Adipose tissue (tissue), 3 donors: ENCODE results near the gene BLM. TPM values are rescaled to one million over a fixed set of nuclear protein-coding genes. Genes with fewer than 3 reads are reported as not detected.
"Not testable (repeated sequence)": the region's sequence is repeated elsewhere in the genome, so short reads cannot be mapped to it uniquely, and the experiment has no call there.

Experiments used
- H3K27ac ChIP-seq: one replicate; pipeline ENCODE4 v1.5.1; 2013; ENCODE audit warnings: low read depth, low read length
- WGBS, 3 donors: extraction: QIAGEN DNeasy Blood & Tissue Kit; methylation state at CpG; one replicate each; pipeline ENCODE4 v1.1.7; 2013; 5-methylcytosine and 5-hydroxymethylcytosine counted together
- polyA plus RNA-seq, 3 donors: library from polyadenylated mRNA; stranded (reverse); fragments of 200-250 nt; gene quantifications; one replicate each; pipeline ENCODE4 v1.2.3, GENCODE V29; 2013
- donor health status: healthy with polysubstance abuse.
- donor health status: Bipolar disorder and iron deficiency.
- donor health status: healthy.

Gene BLM
- polyA plus RNA-seq, 3 donors: 0.62 to 5.2 (median 0.97) TPM

DNA sequence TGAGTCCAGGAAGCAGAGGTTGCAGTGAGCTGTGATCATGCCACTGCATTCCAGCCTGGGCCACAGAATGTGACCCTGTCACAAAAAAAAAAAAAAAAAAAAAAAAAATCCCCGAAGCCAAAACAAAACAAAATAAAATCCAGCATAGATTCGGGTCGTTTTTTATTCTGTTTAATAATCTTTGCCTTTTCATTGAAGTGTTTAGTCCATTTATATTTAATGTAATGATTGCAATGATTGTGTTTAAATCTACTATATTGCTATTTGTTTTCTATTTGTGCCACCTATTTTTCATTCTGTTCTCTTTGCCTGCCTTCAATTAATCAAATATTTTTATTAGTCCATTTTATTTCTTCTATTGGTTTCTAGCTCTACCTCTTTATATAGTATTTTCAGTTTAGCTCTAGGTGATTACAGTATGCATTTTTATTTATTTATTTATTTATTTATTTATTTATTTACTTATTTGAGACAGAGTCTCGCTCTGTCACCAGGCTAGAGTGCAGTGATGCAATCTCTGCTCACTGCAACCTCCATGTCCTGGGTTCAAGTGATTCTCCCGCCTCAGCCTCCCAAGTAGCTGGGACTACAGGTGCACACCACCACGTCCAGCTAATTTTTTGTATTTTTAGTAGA lies 27.7 kb upstream of the BLM start:
- 80 to 88% (median 80%) methylated on average over 6 of the region's 6 CpGs for WGBS, 3 donors

DNA sequence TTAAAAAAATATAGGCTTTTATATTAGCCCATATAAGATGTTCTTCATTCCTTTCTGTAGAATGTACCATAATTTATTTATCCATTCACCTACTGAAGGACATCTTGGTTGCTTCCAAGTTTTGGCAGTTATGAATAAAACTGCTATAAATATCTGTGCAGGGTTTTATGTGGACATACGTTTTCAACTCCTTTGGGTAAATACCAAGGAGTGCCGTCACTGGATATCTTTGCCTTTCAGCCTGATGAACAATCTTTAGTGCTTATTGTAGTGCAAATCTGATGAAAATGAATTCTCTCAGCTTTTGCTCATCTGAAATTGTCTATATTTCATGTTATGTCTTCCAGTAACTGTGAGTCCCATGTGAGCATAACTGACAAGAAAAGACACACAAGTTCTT lies 26.6 kb upstream of the BLM start:
- WGBS, 3 donors: 46 to 67% (median 57%) methylated on average over 2 of the region's 2 CpGs
- no peak overlapping the region for H3K27ac ChIP-seq

More for the DNA sequence above, 27.7 kb upstream of the BLM start:
- not testable (repeated sequence) for H3K27ac ChIP-seq

DNA sequence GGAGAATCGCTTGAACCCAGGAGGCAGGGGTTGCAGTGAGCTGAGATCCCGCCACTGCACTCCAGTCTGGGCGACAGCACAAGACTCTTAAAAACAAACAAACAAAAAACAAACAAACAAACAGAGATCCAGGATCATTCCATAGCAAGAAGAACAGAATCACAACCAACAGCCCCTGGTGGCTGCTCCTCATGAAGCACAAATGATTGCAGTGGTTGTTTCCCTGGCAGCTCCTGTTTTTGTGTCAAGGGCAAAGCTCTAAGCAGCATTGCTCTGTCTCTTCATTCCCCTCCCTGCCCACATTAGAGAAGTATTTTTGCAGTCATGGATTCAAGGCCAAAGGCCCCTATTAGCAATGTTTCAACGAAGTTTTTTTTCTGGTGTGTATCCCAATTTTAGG lies 25.8 kb upstream of the BLM start:
- no peak overlapping the region for H3K27ac ChIP-seq
- WGBS, 3 donors: 85 to 92% (median 89%) methylated on average over 4 of the region's 4 CpGs

DNA sequence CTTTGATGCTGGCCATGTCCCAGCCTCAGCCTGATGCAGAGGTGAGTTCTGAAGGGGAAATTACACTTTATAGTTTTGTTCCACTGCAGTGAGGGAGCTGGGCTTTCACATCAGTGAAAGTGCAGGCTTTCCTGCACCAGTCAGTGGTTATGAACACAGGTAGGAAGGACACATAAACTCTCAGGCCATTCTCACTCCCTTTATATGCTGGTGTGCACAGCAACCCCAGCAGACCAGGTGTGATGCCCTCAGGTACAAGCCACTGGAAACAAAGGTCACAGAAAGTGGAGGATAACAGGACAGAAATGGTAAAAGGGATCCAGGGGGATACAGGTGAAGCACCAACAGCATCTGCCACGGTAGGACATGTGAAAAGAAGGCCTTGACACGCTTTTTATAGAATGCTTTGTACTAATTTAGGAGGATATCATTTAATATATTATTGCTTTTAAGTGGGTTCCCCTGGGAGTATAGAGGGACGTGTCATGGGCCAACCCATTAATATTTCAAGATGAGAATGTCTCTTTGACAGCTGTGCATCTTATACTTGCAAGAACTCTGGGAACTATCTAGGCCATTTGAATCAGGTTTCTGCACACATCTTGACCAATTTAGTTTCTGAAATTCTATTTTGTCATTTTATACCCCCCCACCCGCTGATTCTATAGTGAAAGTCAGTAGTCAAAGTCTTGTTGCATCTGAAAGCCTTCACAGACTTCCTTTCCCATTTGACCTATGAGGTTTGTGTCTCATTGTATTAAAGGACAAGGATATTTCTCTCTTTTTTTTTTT lies 25.0 kb upstream of the BLM start:
- WGBS, 3 donors: 80 to 90% (median 87%) methylated on average over 4 of the region's 4 CpGs

DNA sequence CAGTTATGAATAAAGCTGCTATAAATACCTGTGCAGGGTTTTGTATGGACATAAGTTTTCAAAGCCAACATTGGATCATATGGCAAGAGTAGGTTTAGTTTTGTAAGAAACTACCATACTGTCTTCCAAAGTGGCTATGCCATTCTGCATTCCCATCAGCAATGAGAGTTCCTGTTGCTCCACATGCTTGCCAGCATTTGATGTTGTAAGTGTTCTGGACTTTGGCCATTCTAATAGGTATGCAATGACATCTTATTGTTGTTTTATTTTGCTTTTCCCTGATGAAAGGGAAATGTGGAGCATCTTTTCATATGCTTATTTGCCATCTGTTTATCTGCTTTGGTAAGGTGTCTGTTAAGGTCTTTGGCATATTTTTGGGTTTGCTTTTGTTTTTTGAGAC lies 22.2 kb upstream of the BLM start:
- H3K27ac ChIP-seq: no peak overlapping the region

More for the DNA sequence above, 25.0 kb upstream of the BLM start:
- H3K27ac ChIP-seq: no peak overlapping the region

DNA sequence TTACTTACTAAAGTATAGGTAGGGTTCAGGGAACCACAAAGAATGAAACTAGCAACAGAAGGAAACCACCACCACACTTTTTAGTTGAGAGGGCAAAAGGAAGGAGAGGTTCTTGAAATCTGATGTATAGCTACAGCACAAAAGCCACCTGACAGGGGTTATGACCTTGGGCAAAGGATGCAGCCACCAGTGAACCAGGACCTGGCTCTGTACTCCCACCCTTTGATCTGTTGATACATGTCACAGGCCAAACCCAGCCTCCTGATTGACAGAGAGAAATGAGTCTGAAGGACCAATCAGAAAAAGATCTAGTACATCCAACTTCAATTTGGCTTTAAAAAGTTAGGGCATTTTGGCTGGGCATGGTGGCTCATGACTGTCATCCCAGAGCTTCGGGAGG lies 20.0 kb upstream of the BLM start:
- no peak overlapping the region for H3K27ac ChIP-seq
- 91 to 100% (median 95%) methylated on average over 1 of the region's 1 CpG for WGBS, 3 donors

DNA sequence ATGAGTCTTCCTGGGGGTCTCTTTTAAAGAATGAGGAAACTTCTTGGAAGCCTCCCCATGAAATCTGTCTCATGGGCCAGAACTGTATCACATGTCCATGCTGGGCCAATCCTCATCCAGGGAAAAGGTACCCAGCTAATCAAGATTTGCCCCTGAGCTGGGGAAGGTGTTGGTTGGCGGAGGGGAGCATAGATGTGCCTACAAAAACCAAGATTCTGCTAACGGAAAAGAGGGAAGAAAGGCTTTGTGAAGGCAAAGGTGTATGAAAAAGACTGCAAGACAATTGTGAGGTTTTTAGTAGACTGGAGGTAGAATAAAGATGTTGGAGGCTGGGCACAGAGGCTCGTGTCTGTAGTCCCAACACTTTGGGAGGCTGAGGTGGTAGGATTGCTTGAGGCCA lies 18.5 kb upstream of the BLM start:
- 96 to 98% (median 97%) methylated on average over 3 of the region's 3 CpGs for WGBS, 3 donors
- H3K27ac ChIP-seq: no peak overlapping the region

DNA sequence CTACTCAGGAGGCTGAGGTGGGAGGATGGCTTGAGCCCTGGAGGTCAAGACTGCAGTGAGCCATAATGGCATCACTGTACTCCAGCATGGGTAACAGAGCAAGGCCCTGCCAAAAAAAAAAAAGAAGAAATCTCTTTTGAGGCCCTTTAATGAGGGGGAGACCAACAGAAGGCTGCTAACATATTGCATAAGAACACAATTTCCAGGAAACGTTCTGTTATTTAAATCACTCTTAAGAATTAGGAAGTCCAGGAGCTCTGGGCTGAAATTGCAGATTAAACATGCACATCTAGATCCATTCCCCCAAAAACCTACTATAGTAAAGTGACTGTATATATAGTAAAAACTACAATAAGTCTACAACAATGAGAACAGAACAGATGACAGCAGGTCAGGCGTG lies 16.1 kb upstream of the BLM start:
- WGBS, 3 donors: 48 to 77% (median 56%) methylated on average over 2 of the region's 2 CpGs
- H3K27ac ChIP-seq: no peak overlapping the region

DNA sequence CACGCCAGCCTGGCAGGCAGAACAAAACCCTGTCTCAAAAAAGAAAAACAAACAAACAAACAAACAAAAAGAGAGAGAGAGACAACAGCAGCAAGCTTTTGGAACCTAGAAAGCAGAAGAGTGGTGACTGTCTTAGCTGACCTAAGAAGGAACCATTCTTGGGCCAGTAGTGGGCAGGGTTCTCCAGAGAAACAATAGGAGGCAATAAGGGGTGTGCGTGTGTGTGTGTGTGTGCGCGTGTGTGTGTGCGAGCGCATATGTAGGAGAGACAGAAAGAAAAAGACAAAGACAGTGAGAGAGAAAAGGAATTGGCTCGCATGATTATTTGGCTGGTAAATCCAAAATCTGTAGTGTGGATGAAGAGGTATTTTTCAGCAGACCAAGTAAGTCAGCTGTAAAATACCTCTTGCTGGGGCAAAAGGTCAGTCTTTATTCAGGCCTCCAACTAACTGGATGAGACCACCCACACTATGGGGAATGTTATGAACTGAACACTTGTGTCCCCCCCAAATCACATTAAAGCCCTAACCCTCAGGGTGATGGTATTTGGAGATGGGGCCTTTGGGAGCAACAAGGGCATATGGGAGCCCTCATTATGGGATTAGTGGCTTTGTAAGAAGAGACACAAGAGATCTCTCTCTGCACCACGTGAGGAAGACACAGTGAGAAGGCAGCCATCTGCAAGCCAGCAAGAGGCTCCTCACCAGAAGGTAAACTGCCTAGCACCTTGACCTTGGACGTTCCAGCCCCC lies 15.1 kb upstream of the BLM start:
- 78 to 83% (median 78%) methylated on average over 9 of the region's 9 CpGs for WGBS, 3 donors
- H3K27ac ChIP-seq: no peak overlapping the region

DNA sequence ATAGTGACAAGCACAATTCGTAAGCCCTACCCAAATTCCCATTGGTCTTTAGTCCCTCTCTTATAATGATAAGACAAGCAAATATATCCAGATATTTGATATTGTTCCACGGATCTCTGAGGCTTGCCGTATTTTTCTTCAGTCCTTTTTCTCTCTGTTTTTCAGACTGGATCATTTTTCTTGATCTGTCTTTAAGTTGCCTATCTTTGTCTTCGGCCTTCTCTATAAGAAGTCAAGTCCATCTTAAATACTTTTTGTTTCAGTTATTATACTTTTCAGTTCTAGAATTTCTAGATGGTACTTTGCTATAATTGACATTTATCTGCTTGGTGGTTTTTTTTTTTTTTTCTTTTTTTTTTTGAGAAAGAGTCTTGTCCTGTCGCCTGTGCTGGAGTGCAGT lies 13.7 kb upstream of the BLM start:
- no peak overlapping the region for H3K27ac ChIP-seq
- 92 to 98% (median 97%) methylated on average over 5 of the region's 5 CpGs for WGBS, 3 donors

DNA sequence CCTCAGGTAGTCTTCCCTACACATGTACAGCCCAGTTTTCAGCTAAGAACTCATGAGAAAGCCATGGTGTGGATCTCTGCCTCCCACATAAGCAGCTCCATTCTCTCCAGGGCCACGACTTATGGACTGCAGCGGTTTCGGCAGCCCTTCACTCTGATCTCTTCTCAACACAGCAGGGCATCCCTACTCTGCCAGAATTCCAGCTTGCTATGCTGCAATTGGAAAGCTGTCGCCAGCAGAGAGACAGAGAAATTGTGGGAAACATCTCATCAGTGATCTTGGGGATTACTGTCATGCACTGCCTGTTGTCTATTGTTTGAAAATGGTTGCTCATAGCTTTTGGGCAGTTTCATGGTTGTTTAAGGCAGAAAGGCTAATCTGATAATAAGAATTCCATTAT lies 11.9 kb upstream of the BLM start:
- 83 to 97% (median 94%) methylated on average over 4 of the region's 4 CpGs for WGBS, 3 donors

DNA sequence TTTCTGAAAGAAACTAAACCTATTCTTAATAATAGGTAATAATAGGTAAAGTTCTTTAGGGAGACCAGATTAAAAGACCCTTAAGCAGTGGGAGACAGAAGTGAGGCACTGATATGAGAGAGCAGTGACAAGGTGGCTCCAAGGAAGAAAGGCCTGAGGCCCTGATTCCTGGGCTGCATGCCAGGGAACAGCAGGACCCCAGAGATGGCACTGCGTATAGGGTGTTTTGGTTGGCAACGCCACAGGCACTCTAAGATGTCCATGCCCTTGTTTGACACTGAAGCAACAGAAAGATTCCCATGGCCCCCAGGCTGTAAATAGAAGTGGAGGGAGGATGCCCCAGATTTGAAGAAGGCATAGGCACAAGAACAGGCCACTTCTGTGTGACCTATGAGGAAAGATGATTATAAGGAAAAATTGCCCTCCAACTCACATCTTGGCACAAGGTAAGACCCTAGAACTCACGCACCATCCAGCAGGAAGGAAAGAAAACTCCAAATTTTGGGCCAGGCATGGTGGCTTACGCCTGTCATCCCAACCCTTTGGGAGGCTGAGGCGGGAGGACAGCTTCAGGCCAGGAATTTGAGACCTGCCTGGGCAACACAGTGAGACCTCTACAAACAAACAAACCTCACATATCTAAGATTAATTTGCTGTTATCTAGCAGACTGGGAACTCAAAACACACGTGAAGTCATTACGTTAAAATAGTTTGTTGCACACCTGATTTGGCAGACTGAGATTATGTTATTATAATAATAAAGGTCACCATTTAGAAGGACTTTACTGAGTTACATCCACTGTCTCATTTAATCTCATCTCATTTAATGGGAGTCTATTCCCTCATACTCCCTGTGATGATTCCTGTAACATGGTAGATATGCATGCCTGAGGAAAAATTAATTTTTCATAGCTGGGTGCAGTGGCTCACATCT lies 10.5 kb upstream of the BLM start:
- WGBS, 3 donors: 82 to 91% (median 91%) methylated on average over 7 of the region's 7 CpGs
- no peak overlapping the region for H3K27ac ChIP-seq

More for the DNA sequence above, 11.9 kb upstream of the BLM start:
- H3K27ac ChIP-seq: no peak overlapping the region

DNA sequence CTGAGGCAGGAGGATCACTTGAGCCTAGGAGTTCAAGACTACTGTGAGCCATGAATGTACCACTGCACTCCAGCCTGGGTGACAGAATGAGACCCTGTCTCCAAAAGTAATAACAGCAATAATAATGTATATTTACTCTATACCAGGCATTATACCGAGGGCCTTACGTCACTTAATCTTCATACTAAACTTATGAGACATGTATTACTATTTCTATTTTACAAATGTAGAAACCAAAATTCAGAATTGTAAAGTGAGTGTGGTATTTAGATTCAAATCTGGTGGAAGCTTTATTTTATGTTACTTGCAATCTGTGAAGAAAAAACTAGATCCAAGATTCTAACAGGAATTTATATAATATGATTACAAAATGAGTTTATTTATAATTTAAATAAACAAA lies 9.7 kb upstream of the BLM start:
- WGBS, 3 donors: 91 to 95% (median 92%) methylated on average over 2 of the region's 2 CpGs
- H3K27ac ChIP-seq: no peak overlapping the region

DNA sequence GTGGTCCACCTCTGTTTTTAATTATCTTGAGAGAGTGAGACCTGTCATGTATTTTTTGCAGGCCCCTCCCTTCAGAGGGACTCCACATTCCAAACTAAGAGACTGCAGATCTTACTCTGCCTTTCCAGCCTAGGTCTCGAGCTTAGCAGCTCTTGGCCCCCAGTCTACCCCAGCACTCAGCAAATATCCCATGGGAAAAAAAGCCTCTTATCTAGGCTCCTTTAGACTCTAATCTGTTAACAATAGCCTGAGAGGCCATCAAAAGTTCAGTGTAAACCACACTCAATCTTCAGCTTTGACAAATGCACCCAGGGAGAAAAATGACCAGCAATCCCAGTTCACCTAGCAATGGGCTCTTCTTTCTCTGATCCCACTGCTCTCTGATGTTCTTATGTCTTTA lies 8.6 kb upstream of the BLM start:
- H3K27ac ChIP-seq: no peak overlapping the region
- WGBS, 3 donors: 53 to 90% (median 68%) methylated on average over 1 of the region's 1 CpG

DNA sequence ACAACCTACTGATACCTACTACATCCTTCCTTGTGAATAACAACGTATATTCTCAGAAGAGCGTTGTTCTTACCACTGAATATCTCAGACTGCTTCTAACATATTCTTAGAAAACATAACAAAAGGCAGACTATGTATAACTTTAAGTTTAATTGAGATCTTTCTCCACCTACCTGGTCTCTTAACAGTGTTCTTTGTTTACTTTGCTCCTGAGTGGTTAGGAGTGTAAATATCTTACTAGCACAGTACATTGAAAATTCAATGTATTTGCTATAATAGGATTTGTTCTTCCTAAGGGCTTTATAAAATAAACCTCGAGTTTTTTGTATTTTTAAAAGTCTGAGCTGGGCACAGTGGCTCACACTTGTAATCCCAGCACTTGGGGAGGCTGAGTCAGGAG lies 7.9 kb upstream of the BLM start:
- WGBS, 3 donors: 68 to 85% (median 78%) methylated on average over 3 of the region's 3 CpGs
- H3K27ac ChIP-seq: no peak overlapping the region

DNA sequence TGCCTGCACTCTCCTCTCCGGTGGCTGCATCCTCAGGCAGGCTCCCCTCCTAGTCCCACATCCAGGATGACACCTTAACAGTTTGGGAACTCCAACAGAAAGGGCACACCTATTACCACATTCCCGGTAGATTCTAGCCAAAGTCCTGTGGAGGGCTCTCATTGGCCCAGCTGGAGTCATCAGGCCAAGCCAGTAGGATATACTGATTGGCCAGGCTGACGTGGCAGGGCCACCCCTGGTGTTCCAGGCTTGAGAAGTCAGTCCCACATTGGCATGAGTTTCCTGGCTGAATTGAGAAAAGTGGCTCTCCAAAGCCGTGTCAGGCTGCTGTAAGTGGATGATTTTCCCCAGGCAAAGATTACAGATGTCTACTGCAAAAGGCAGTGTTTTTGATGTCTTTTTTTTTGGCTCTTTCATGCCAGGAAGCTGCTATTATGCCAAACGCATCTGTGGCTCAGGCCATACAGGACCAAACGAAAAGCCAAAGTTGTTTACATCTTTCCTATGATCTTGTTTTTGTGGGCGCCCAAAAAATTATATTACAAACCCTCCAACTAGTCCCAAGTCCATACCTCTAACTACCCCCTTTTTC lies 6.6 kb upstream of the BLM start:
- WGBS, 3 donors: 73 to 85% (median 80%) methylated on average over 7 of the region's 7 CpGs
- H3K27ac ChIP-seq: no peak overlapping the region

DNA sequence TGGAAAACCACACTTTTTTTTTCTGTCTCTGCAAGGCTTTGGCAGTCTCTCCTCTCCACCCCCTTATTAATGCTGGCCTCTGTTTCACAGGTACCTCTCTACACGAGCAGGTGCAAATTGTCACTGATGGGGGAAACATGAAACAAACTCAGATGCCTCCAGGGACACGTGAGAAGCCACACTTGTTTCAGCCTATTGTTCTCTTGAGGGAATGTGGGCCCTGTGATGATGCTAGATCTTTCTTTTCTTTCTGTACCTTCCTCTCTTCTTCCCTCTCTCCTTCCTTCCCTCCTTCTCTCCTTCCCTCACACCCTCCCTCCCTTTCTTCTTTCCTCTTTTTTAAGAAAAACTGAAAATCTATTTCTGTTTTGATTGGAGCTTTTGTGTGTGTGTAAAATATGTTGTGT lies 5.7 kb upstream of the BLM start:
- WGBS, 3 donors: 59 to 70% (median 60%) methylated on average over 2 of the region's 2 CpGs
- no peak overlapping the region for H3K27ac ChIP-seq

DNA sequence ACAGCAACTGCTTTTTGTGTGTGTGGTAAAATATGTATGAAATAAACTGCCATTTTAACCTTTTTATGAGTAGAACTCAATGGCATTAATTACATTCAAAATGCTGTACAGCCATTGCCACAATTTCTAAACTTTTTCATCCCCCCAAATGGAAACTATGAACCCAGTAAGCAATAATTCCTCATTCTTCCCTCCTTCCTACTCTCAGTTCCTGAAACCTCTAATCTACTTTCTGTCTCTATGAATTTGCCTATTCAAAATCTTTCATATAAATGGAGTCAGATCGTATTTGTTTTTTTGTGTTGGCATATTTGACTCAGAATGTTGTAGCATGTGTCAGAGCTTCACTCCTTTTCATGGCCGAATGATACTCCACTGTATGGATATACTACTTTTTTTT lies 5.3 kb upstream of the BLM start:
- 76 to 88% (median 87%) methylated on average over 2 of the region's 2 CpGs for WGBS, 3 donors
- no peak overlapping the region for H3K27ac ChIP-seq
